CD4-positive, alpha-beta T cell (primary cell): ENCODE results near the gene CD247. TPM values are rescaled to one million over a fixed set of nuclear protein-coding genes. Genes with fewer than 3 reads are reported as not detected.

Experiments
- ATAC-seq: fragments of 200-7000 bp; cut with Tn5 transposase; one replicate; pipeline ENCODE4 v1.10.0; 2022; ENCODE audit warnings: mild to moderate bottlenecking; ENCODE audit not compliant: poor library complexity
- CTCF ChIA-PET: fragments of 350-600 bp; sonication (Branson Sonifier 250); formaldehyde crosslinking; loops from one replicate; lab custom pipeline; 2021; ENCODE audit warnings: antibody characterized with exemption, inconsistent platforms; lab: Charles Lee
- POLR2A ChIA-PET: fragments of 350-600 bp; sonication (Branson Sonifier 250); formaldehyde crosslinking; loops from one replicate; lab custom pipeline; 2021; ENCODE audit warnings: antibody characterized with exemption, inconsistent platforms; lab: Charles Lee
- DNase-seq, 14 experiments: peaks; one replicate each; pipeline ENCODE4 v3.0.0-alpha.2; 2013 to 2020; ENCODE audit warnings: mixed read lengths in 2 of 14
- H3K27ac ChIP-seq, 2 donors: one replicate each; pipeline versions ENCODE4 v1.5.1 to v1.7.0; 2013; ENCODE audit warnings: low read length in 2 of 2, low read depth in 1 of 2, mild to moderate bottlenecking in 1 of 2
- H3K27me3 ChIP-seq, 2 experiments: 1 replicate in 1 of 2; 2 replicates in 1 of 2; pipeline versions ENCODE4 v1.6.1 to v1.7.0; 2013; ENCODE audit warnings: low read length in 2 of 2, control low read depth in 1 of 2, mild to moderate bottlenecking in 1 of 2, moderate library complexity in 1 of 2; ENCODE audit not compliant: insufficient read depth in 2 of 2, control insufficient read depth in 1 of 2
- H3K36me3 ChIP-seq: one replicate; pipeline ENCODE4 v1.6.1; 2013; ENCODE audit warnings: low read length, control low read depth; ENCODE audit not compliant: insufficient read depth
- H3K4me1 ChIP-seq: one replicate; pipeline ENCODE4 v1.6.1; 2013; ENCODE audit warnings: low read length, control low read depth; ENCODE audit not compliant: insufficient read depth
- H3K4me3 ChIP-seq: one replicate; pipeline ENCODE4 v1.5.1; 2013; ENCODE audit warnings: mild to moderate bottlenecking, low read length, moderate library complexity
- H3K9me3 ChIP-seq, 2 experiments: 1 replicate in 1 of 2; 2 replicates in 1 of 2; pipeline versions ENCODE4 v1.6.1 to v1.7.0; 2013; ENCODE audit warnings: low read length in 2 of 2, mild to moderate bottlenecking in 2 of 2, control low read depth in 1 of 2, moderate library complexity in 1 of 2; ENCODE audit not compliant: control insufficient read depth in 1 of 2, insufficient read depth in 1 of 2
- H3K27ac Mint-ChIP-seq: one replicate; pipeline ENCODE4 v1.8.0; 2020; ENCODE audit warnings: mixed read lengths
- H3K27me3 Mint-ChIP-seq: one replicate; pipeline ENCODE4 v1.8.0; 2021; ENCODE audit warnings: mixed read lengths
- H3K36me3 Mint-ChIP-seq: one replicate; pipeline ENCODE4 v1.8.0; 2021; ENCODE audit warnings: low read depth, mixed read lengths
- H3K4me1 Mint-ChIP-seq: one replicate; pipeline ENCODE4 v1.8.0; 2021; ENCODE audit warnings: low read depth, mixed read lengths
- H3K4me3 Mint-ChIP-seq: one replicate; pipeline ENCODE4 v1.8.0; 2020; ENCODE audit warnings: mild to moderate bottlenecking, mixed read lengths
- H3K9me3 Mint-ChIP-seq: one replicate; pipeline ENCODE4 v1.8.0; 2020; ENCODE audit warnings: mixed read lengths
- intact Hi-C, 2 experiments: fragments of 100-400 bp; cut with DNase I in 1 of 2; cut with micrococcal nuclease in 1 of 2; formaldehyde crosslinking; loops; one replicate each; pipeline versions ENCODE4 v1.15.1 to v1.9.0; 2023 to 2025; cut with DNase I, micrococcal nuclease
- total RNA-seq, 174 experiments: library from RNA in 2 of 174; stranded (reverse) in 2 of 174; gene quantifications; one replicate each; pipeline ENCODE4 v1.2.3 and lab custom pipeline; 2021 to 2026
- TF ChIP-seq, protein P1 (sequence below): fragments of 200-600 bp; IDR thresholded peaks from one replicate; pipeline ENCODE4 v1.8.0; 2022; ENCODE audit warnings: antibody characterized with exemption, mild to moderate bottlenecking

CD247 gene
- total RNA-seq, 2 experiments from 2014 or later, result 355 to 378 TPM

DNA sequence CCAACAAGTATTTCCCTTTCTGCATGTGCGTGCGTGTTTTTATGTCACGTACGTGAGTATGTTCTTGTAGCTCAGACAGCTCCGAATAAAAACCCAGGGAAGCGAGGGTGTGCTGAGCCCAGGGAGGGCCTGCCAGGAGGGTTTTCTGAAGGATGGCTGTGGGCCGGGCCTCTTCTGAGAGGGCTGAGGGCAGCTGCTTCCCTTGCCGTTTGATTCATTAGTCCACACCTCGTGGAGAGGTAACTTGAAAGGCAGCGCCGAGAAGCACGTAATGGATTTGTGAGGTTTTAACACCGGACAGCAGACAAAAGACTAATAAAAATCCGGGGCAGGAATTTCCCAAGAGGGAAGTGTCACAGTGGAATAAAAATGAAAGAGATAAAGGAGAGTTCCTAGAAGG, 29.5 kb downstream of the CD247 start:
- peaks cover 40% of the 10 kb centered on the region for H3K36me3 ChIP-seq
- ChIA-PET CTCF (interaction anchor here (0.7 to 6.6 kb wide), 4 partner anchors 8 to 28 kb away, joined by 3 to 32 read pairs (median 4); partner anchors contain the start of gene CD247), POLR2A (interaction anchor here (0.5 to 14.1 kb wide), 10 partner anchors 11 to 42 kb away, joined by 3 to 203 read pairs (median 8); partner anchors contain the start of gene CD247)
- no peaks in the 10 kb centered on the region for H3K9me3 Mint-ChIP-seq
- intact Hi-C loops, result loop anchor here in 1 of 2 experiments (1.0 to 2.0 kb wide), 3 partner anchors 11 to 34 kb away; no protein-coding TSS in a partner anchor
- no peaks in the 10 kb centered on the region for H3K27me3 Mint-ChIP-seq
- H3K4me1 ChIP-seq, result peaks cover 98% of the 10 kb centered on the region
- no peak for ATAC-seq
- peak overlapping the region; percentile 100 for H3K27ac Mint-ChIP-seq
- H3K9me3 ChIP-seq, result no peaks in the 10 kb centered on the region
- peak overlapping the region; percentile 73 for H3K4me3 Mint-ChIP-seq
- peak overlapping the region; percentile 33 for H3K4me3 ChIP-seq
- H3K27me3 ChIP-seq, result no peaks in the 10 kb centered on the region
- H3K36me3 Mint-ChIP-seq, result peaks cover 81% of the 10 kb centered on the region
- TF ChIP-seq, protein P1, sequence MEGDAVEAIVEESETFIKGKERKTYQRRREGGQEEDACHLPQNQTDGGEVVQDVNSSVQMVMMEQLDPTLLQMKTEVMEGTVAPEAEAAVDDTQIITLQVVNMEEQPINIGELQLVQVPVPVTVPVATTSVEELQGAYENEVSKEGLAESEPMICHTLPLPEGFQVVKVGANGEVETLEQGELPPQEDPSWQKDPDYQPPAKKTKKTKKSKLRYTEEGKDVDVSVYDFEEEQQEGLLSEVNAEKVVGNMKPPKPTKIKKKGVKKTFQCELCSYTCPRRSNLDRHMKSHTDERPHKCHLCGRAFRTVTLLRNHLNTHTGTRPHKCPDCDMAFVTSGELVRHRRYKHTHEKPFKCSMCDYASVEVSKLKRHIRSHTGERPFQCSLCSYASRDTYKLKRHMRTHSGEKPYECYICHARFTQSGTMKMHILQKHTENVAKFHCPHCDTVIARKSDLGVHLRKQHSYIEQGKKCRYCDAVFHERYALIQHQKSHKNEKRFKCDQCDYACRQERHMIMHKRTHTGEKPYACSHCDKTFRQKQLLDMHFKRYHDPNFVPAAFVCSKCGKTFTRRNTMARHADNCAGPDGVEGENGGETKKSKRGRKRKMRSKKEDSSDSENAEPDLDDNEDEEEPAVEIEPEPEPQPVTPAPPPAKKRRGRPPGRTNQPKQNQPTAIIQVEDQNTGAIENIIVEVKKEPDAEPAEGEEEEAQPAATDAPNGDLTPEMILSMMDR, result no peak
- peak in 3 of 14 experiments; percentile 34 to 55 (median 50) for DNase-seq
- peak overlapping the region; percentile 77 to 78 for H3K27ac ChIP-seq
- H3K4me1 Mint-ChIP-seq, result peaks cover 99% of the 10 kb centered on the region

DNA sequence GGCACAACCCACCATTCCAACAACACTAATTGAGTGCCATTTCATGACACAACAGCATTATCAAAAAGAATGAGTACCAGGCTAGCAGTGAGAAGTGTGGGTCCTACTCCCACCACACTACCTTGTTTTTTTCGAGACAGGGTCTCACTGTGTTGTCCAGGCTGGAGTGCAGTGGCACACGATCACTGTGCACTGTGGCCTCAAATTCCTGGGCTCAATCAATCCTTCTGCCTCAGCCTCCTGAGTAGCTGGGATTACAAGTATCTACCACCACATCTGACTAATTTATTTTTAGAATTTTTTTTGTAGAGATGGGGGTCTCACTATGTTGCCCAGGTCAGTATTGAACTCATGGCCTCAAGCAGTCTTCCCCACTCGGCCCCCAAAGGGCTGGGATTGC, 30.7 kb downstream of the CD247 start:
- POLR2A ChIA-PET, result interaction anchor here (1.0 to 14.1 kb wide), 5 partner anchors 10 to 30 kb away, joined by 3 to 203 read pairs (median 6); partner anchors contain the start of gene CD247
- H3K27ac ChIP-seq, result peak overlapping the region; percentile 32 to 78

DNA sequence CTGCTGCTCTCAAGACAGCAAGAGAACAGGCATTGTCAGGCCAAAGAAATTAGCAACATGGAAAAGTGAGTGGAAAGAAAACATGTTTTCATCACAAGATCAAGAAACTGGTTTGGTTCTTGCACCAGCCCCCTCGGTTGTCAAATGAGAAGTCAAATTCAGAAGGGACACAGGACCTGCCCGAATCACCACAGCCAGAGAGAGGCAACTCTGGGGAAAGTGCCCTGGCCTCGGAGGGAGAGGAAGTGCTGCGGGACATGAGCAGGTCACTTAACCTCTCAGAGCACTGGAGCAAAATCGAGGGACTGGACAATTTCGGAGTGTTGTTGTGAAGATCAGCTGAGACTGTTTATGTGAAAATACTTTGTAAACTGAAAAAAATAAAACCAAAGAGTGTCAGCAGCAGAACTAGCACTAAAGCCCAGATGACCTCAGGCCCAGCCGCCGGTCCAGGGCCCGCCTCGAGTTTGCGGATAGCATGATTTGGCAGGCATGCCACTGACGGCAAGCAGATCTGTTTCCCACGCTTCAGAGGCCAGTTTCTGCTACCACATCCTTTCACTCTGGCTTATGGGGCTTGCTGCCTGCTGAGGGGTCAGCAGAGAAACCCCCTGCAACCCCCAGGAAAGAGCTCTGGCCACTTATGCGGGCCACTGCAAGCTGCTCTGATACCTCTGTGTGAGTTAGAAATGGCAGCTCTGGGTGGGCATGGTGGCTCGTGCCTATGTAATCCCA, 32.1 kb downstream of the CD247 start:
- Mint-ChIP-seq H3K27ac (peak overlapping the region; percentile 100), H3K4me1 (peaks cover 100% of the 10 kb centered on the region), H3K9me3 (no peaks in the 10 kb centered on the region), H3K4me3 (peak overlapping the region; percentile 80), H3K27me3 (no peaks in the 10 kb centered on the region), H3K36me3 (peaks cover 77% of the 10 kb centered on the region)
- Histone ChIP-seq H3K36me3 (peaks cover 45% of the 10 kb centered on the region), H3K27ac (peak overlapping the region; percentile 78 to 80), H3K9me3 (no peaks in the 10 kb centered on the region), H3K4me1 (peaks cover 98% of the 10 kb centered on the region), H3K4me3 (peak overlapping the region; percentile 22), H3K27me3 (no peaks in the 10 kb centered on the region)
- ChIA-PET POLR2A (interaction anchor here (1.0 to 14.1 kb wide), 6 partner anchors 10 to 38 kb away, joined by 4 to 203 read pairs (median 6); partner anchors contain the start of gene CD247), CTCF (no interaction called here)
- intact Hi-C loops, result no loop called here
- ATAC-seq (no peak), DNase-seq (peak in 3 of 14 experiments; percentile 40 to 51 (median 46))
- TF ChIP-seq, protein P1, result no peak

More for the DNA sequence above, 30.7 kb downstream of the CD247 start:
- Mint-ChIP-seq H3K4me3 (peak overlapping the region; percentile 73), H3K4me1 (peaks cover 100% of the 10 kb centered on the region), H3K27me3 (no peaks in the 10 kb centered on the region), H3K36me3 (peaks cover 77% of the 10 kb centered on the region), H3K9me3 (no peaks in the 10 kb centered on the region), H3K27ac (peak overlapping the region; percentile 100)
- no peak for DNase-seq
- no peaks in the 10 kb centered on the region for H3K9me3 ChIP-seq
- H3K36me3 ChIP-seq, result peaks cover 38% of the 10 kb centered on the region
- CTCF ChIA-PET, result interaction anchor here (6.6 kb wide), 1 partner anchor 29 kb away, joined by 32 read pairs; the partner anchor contains the start of gene CD247
- peaks cover 98% of the 10 kb centered on the region for H3K4me1 ChIP-seq
- no peak overlapping the region for H3K4me3 ChIP-seq
- no peak for ATAC-seq
- no peaks in the 10 kb centered on the region for H3K27me3 ChIP-seq
- intact Hi-C loops, result loop anchor here in 1 of 2 experiments (2.0 kb wide), 2 partner anchors 13 to 33 kb away; no protein-coding TSS in a partner anchor
- TF ChIP-seq, protein P1, result no peak
